Neural cell (in vitro differentiated cells): ENCODE data around the gene MMRN1. TPM values are rescaled to one million over a fixed set of nuclear protein-coding genes. Genes with fewer than 3 reads are reported as not detected.

Experiments
- H2AFZ ChIP-seq: fragments of 200-600, 300-800 bp; sonication (generic), shearing (Covaris generic); 2 replicates; pipeline ENCODE4 v1.6.0; 2014; ENCODE audit warnings: low read depth, mild to moderate bottlenecking, antibody characterized with exemption, low read length, moderate library complexity
- H3F3A ChIP-seq: fragments of 200-600 bp; shearing (Covaris generic); 2 replicates; pipeline ENCODE4 v1.6.1; 2016; ENCODE audit warnings: mild to moderate bottlenecking, moderate library complexity, mixed read lengths, antibody characterized with exemption, low read length; ENCODE audit not compliant: insufficient read depth, poor library complexity, severe bottlenecking
- H3K27ac ChIP-seq: fragments of 200-600, 300-800 bp; sonication (generic), shearing (Covaris generic); 2 replicates; pipeline ENCODE4 v1.5.1; 2014; ENCODE audit warnings: mild to moderate bottlenecking, low read length, moderate library complexity
- H3K27me3 ChIP-seq: fragments of 300-800, 200-600 bp; sonication (generic), shearing (Covaris generic); 2 replicates; pipeline ENCODE4 v1.6.0; 2014; ENCODE audit warnings: mild to moderate bottlenecking, low read depth, low read length, moderate library complexity; ENCODE audit not compliant: insufficient read depth
- H3K36me3 ChIP-seq: fragments of 300-800, 200-600 bp; sonication (generic), shearing (Covaris generic); 2 replicates; pipeline ENCODE4 v1.5.1; 2014; ENCODE audit warnings: mild to moderate bottlenecking, antibody characterized with exemption, low read length, moderate library complexity; ENCODE audit not compliant: insufficient read depth
- H3K4me2 ChIP-seq: fragments of 300-800, 200-600 bp; sonication (generic), shearing (Covaris generic); 2 replicates; pipeline ENCODE4 v1.6.0; 2014; ENCODE audit warnings: mild to moderate bottlenecking, low read length
- H3K4me3 ChIP-seq: fragments of 300-800, 200-600 bp; sonication (generic), shearing (Covaris generic); 2 replicates; pipeline ENCODE4 v1.5.1; 2014; ENCODE audit warnings: mild to moderate bottlenecking, low read length, moderate library complexity
- H3K79me2 ChIP-seq: fragments of 200-600 bp; shearing (Covaris generic); replicated peaks from 2 replicates; pipeline ENCODE4 v1.6.0; 2014; ENCODE audit warnings: mild to moderate bottlenecking, low read length, moderate library complexity; ENCODE audit not compliant: insufficient read depth
- H3K9ac ChIP-seq: fragments of 300-800, 200-600 bp; sonication (generic), shearing (Covaris generic); 2 replicates; pipeline ENCODE4 v1.6.1; 2016; ENCODE audit warnings: mild to moderate bottlenecking, low read length, mixed read lengths
- H3K9me2 ChIP-seq: fragments of 200-600 bp; shearing (Covaris generic); 2 replicates; pipeline ENCODE4 v1.6.1; 2016; ENCODE audit warnings: mild to moderate bottlenecking, low read length, mixed read lengths; ENCODE audit not compliant: insufficient read depth
- H3K9me3 ChIP-seq: fragments of 200-600, 300-800 bp; sonication (generic), shearing (Covaris generic); 2 replicates; pipeline ENCODE4 v1.6.1; 2016; ENCODE audit warnings: mild to moderate bottlenecking, mixed run types, low read length, moderate library complexity, mixed read lengths
- H4K20me1 ChIP-seq: fragments of 200-600 bp; shearing (Covaris generic); 2 replicates; pipeline ENCODE4 v1.6.1; 2016; ENCODE audit warnings: mild to moderate bottlenecking, mixed run types; ENCODE audit not compliant: insufficient read depth
- CTCF ChIP-seq: fragments of 450-650 bp; IDR thresholded peaks from 2 replicates; pipeline ENCODE4 v1.5.1; 2014; ENCODE audit warnings: antibody characterized with exemption, mild to moderate bottlenecking, moderate library complexity; ENCODE audit not compliant: poor library complexity, severe bottlenecking
- EP300 ChIP-seq: fragments of 450-650 bp; conservative IDR thresholded peaks from 2 replicates; pipeline ENCODE4 v1.6.1; 2014; ENCODE audit warnings: antibody characterized with exemption, mild to moderate bottlenecking, moderate library complexity; ENCODE audit not compliant: poor library complexity, severe bottlenecking
- EZH2 ChIP-seq: fragments of 200-600, 300-800 bp; shearing (Covaris generic), sonication (generic); IDR thresholded peaks from 2 replicates; pipeline ENCODE4 v1.6.1; 2014; ENCODE audit warnings: antibody characterized with exemption, low read length, borderline replicate concordance, mild to moderate bottlenecking; ENCODE audit not compliant: insufficient read depth, poor library complexity, severe bottlenecking
- MXI1 ChIP-seq: fragments of 450-650 bp; conservative IDR thresholded peaks from 2 replicates; pipeline ENCODE4 v1.6.1; 2014; ENCODE audit warnings: antibody characterized with exemption, mild to moderate bottlenecking; ENCODE audit not compliant: poor library complexity, severe bottlenecking
- POLR2AphosphoS5 ChIP-seq: IDR thresholded peaks from 2 replicates; pipeline ENCODE4 v1.6.1; 2012
- RAD21 ChIP-seq: fragments of 450-650 bp; conservative IDR thresholded peaks from 2 replicates; pipeline ENCODE4 v1.6.1; 2014; ENCODE audit warnings: antibody characterized with exemption, mild to moderate bottlenecking, moderate library complexity
- REST ChIP-seq: IDR thresholded peaks from 2 replicates; pipeline ENCODE4 v1.6.1; 2012; ENCODE audit warnings: borderline replicate concordance
- SMC3 ChIP-seq: fragments of 450-650 bp; conservative IDR thresholded peaks from 2 replicates; pipeline ENCODE4 v1.6.1; 2014; ENCODE audit warnings: antibody characterized with exemption, mild to moderate bottlenecking, moderate library complexity; ENCODE audit not compliant: poor library complexity
- TAF1 ChIP-seq: IDR thresholded peaks from 2 replicates; pipeline ENCODE4 v1.6.1; 2012; ENCODE audit warnings: low read depth
- polyA plus RNA-seq: library from polyadenylated mRNA; depleted of rRNA; stranded (reverse); fragments of >200 nt; gene quantifications from 2 replicates; pipeline ENCODE4 v1.2.3, GENCODE V29; 2014

MMRN1 gene
- polyA plus RNA-seq, 1 donor from 2014 or later: 2.2 TPM

- Histone ChIP-seq H3K9me2 (no peaks in the 10 kb centered on the region), H3K36me3 (no peaks in the 10 kb centered on the region), H3K27me3 (no peaks in the 10 kb centered on the region), H3K4me3 (peak overlapping the region; percentile 21), H4K20me1 (no peaks in the 10 kb centered on the region), H3K27ac (no peak overlapping the region), H3K9ac (no peak overlapping the region), H3K79me2 (peaks cover 40% of the 10 kb centered on the region), H3K9me3 (no peaks in the 10 kb centered on the region), H3K4me2 (no peak overlapping the region), H2AFZ (no peak overlapping the region), H3F3A (peaks cover 3% of the 10 kb centered on the region)
- TF ChIP-seq CTCF: no peak
Measured at GRCh38 chr4:89879215-89879614, 15.4 kb upstream of the MMRN1 start.

GRCh38 chr4:89889289-89889688, 5.4 kb upstream of the MMRN1 start:
- Histone ChIP-seq H3K79me2 (peaks cover 18% of the 10 kb centered on the region), H3K36me3 (no peaks in the 10 kb centered on the region), H3K27me3 (no peaks in the 10 kb centered on the region), H4K20me1 (no peaks in the 10 kb centered on the region), H3K27ac (no peak overlapping the region), H3K9me3 (no peaks in the 10 kb centered on the region), H3F3A (no peaks in the 10 kb centered on the region), H3K4me2 (no peak overlapping the region), H2AFZ (no peak overlapping the region), H3K4me3 (no peak overlapping the region), H3K9me2 (no peaks in the 10 kb centered on the region), H3K9ac (no peak overlapping the region)
- no peak for TF ChIP-seq CTCF
- no peak for TF ChIP-seq EZH2
- TF ChIP-seq RAD21: no peak
- no peak for TF ChIP-seq REST
- TF ChIP-seq POLR2AphosphoS5: no peak
- TF ChIP-seq TAF1: no peak
- TF ChIP-seq SMC3: no peak
- TF ChIP-seq EP300: no peak
- TF ChIP-seq MXI1: no peak
